Ureter (tissue), 1 donor: ENCODE measurements around the gene FEZF1. TPM values are rescaled to one million over a fixed set of nuclear protein-coding genes. Genes with fewer than 3 reads are reported as not detected.

ENCODE experiments used
- DNase-seq: peaks from one replicate; pipeline ENCODE4 v3.0.0-alpha.2; 2020; ENCODE audit warnings: low spot score
- total RNA-seq: library from RNA; stranded (reverse); gene quantifications from one replicate; pipeline ENCODE4 v1.2.4, GENCODE V29; 2023
- donor health status: DM: yes; HTN: yes; CAD: no.

FEZF1 gene
- total RNA-seq, 1 donor from 2014 or later: not detected

GRCh38 chr7:122268101-122268500 is 36.4 kb downstream of the FEZF1 start:
- DNase-seq: no peak

GRCh38 chr7:122262246-122262645 is 42.3 kb downstream of the FEZF1 start:
- no peak for DNase-seq

- DNase-seq: no peak
Observed at GRCh38 chr7:122261442-122261841, 43.1 kb downstream of the FEZF1 start.

- DNase-seq: no peak
Observed at GRCh38 chr7:122261016-122261415, 43.5 kb downstream of the FEZF1 start.

- no peak for DNase-seq
Observed at GRCh38 chr7:122260336-122260735, 44.2 kb downstream of the FEZF1 start.

- no peak for DNase-seq
Observed at GRCh38 chr7:122258971-122259370, 45.6 kb downstream of the FEZF1 start.

GRCh38 chr7:122257056-122257455 is 47.5 kb downstream of the FEZF1 start:
- no peak for DNase-seq

- no peak for DNase-seq
Observed at GRCh38 chr7:122256046-122256445, 48.5 kb downstream of the FEZF1 start.

- DNase-seq: no peak
Observed at GRCh38 chr7:122255454-122255853, 49.1 kb downstream of the FEZF1 start.

Other genes starting within 250 kb of the FEZF1 start
- gene AASS, start 160.5 kb downstream of the FEZF1 start, total RNA-seq: 46.8 TPM